CMK (cell line): ENCODE results near the gene KTN1.

Experiments used
- DNase-seq: peaks from one replicate; pipeline ENCODE4 v3.0.0-alpha.2; 2010; ENCODE audit warnings: low read depth

The KTN1 gene

DNA sequence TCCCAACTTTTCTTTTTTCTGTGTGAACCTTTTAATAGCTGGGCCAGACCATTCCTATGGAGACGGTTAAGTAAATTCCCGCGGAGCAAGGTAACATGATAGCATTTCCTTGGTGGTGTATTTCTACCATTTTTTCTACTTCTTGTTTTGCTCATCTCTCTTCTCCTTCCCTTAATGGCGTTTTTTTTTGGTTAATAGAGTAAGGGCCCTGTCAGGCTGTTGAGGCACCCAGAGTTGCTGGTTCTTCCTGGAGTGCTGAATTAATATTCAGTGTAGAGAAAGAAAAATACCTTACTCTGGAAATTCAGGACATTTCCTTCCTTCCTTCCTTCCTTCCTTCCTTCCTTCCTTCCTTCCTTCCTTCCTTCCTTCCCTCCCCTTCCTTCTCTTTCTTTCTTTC is 137.6 kb downstream of the KTN1 start:
- no peak for DNase-seq

- DNase-seq = no peak
These were observed 138.5 kb downstream of the KTN1 start for GRCh38 chr14:55718551-55718950.

GRCh38 chr14:55720796-55721195 is 140.8 kb downstream of the KTN1 start:
- DNase-seq = no peak

- peak; percentile 48 for DNase-seq
These were observed 141.3 kb downstream of the KTN1 start for GRCh38 chr14:55721353-55721752.

- DNase-seq = no peak
These were observed 142.0 kb downstream of the KTN1 start for GRCh38 chr14:55722054-55722453.

GRCh38 chr14:55724736-55725135 is 144.7 kb downstream of the KTN1 start:
- DNase-seq = no peak

DNA sequence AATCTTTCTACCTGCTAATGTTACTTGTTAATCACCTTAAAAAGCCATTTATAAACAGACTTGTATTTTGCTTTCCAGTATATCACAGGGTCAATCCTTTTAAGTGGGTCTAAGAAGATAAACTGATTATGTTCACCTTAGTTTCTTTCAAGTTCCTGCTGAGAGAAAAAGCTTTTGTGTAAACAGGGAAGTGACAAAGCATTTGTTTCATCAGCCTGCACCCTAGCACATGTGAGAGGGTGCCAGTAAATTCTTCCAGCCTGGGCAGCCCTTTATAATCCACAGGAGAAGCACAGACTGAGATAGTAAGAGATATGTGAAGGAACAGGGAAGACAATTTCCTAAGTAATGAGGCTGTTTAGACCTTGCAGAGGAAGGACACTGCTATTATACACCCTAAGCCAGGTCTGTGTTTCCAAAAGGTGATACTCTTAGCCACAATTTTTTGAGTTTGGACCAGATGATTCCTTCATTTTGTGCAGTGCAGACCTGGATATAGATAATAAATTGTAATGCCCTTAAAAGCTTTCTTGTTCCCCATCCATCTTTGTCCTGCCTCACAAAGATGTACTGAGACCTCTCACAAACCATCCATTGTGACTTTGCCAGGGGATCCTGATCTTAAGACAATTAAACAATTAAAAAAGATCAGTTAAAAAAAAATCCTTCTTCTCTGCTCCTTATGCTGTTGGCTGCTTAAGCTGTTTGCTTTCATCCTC is 150.7 kb downstream of the KTN1 start:
- no peak for DNase-seq

- DNase-seq = no peak
These were observed 151.4 kb downstream of the KTN1 start for GRCh38 chr14:55731311-55731872.

GRCh38 chr14:55731881-55732498 is 152.0 kb downstream of the KTN1 start:
- DNase-seq = no peak

DNA sequence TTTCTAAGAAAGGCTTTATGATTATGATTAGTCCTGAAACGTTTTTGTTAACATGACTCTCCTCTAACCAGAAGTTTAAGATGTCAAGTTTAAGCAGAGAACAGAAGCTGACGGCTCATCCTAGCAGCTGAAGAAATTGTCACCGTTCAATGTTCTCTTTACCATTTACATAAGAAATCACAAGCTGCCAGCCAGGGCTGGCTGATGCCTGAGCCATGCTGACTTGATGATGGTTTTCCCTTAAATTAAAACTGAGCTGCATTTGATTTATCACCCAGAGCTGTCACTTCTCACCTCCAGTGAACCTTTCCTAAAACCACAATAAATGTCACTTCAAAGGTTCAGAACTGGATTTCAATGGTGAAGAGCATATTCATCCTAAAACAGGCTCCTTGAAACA is 153.6 kb downstream of the KTN1 start:
- DNase-seq = no peak
